GM20000 (cell line): ENCODE measurements around the gene DTNB.

ENCODE experiments used
- DNase-seq: peaks from one replicate; pipeline ENCODE4 v3.0.0; 2012; ENCODE audit warnings: low spot score
- CTCF ChIP-seq: IDR thresholded peaks from 2 replicates; pipeline ENCODE4 v1.5.1; 2012; ENCODE audit warnings: mild to moderate bottlenecking, control low read depth; ENCODE audit errors: extremely low read depth, missing control alignments

The DTNB gene

DNA sequence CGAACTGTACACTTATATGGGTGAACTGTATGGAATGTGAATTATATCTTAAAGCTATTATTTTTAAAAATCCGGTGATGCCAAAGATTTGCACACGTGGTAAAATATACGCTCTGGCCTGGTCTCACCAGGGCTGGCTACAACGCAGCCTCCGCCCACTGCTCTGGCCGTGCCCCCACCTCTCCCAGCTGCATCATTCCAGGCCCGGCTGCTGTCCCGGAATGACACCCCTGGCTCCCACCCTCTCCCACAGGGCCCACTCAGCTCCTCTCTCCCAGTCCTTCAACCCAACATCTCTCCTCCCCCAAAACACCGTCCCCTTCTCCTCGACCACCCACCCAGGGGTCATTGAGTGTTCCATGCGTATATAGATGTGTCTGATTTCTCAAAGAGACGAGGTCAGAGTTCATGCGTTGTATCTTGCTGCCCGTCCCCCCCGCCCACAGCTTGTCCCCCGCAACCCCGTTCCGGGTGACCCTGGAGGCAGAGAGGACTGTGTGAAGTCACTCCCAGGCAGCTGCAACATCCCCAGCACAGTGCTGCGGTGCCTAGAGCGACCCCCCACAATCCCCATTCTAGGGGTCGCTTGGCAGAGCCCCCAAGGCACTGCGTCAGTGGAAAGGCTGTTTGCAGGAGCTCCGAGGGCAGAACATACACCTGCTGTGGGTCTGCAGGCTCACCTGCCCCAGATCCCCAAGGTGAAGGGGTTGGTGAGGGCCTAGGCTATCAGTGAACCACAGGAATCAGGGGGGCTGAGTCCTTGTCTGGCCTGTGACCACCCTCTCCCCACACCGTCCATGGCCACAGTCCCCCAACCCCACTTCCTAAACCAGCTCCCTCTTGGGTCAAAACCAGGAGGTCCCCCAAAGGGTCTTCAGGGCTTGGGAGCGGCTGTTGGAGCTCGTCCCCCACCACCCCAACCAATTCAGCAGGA is 345.0 kb downstream of the DTNB start:
- no peak for TF ChIP-seq CTCF
- no peak for DNase-seq
